ENCODE measurements around the gene KLHL29.

The KLHL29 gene

GRCh38 chr2:23518481-23519333, 133.7 kb downstream of the KLHL29 start:
- DNase-seq, result no peak

GRCh38 chr2:23519334-23519651, 134.3 kb downstream of the KLHL29 start:
- DNase-seq, result no peak

- no peak for DNase-seq
Observed at GRCh38 chr2:23520256-23520655, 135.3 kb downstream of the KLHL29 start.

- no peak for DNase-seq
Observed at GRCh38 chr2:23521060-23521459, 136.1 kb downstream of the KLHL29 start.

GRCh38 chr2:23522726-23523372, 137.9 kb downstream of the KLHL29 start:
- no peak for DNase-seq

DNA sequence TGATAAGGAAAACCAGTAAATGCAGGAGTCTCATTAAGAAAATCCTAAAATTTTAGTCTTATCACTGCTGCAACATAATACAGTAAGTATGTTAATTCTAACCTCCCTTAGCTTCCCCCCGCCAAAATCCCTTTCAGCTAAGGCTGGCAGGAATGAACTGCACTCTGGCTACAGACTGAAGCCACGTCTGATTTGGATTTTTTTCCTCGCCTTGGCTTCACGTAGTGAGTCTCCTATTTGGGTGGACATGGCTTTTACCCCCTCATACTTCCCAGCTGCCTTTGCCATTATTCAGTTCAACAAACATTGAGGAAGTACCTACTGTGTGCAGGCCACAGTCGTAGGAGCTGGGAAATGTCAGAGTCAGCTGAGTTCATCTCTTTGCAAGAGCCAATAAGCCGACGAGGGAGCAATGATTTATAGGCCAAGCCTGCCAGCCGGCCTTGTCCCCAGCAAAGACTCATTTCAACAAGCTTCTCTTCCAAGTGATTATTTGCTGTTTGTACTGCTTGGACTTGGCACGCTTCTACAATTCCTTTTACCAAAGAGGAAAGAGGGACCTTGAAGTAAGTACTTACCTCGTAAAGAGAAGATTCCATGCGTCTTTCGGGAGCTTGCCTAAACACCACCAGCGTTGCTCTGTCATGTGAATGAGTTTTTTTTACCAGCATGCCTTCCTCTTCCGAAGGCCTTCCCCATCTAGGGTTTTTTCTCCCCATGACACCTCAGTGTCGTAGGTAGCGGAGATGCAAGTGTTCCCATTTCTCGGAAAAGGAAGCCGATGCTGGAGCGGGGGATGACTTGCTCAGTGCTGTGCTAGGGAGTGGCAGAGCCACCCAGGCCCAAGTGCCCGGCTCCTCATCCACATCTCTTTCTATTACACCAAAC, 138.6 kb downstream of the KLHL29 start:
- no peak for DNase-seq

- DNase-seq, result peak; percentile 23
Observed at GRCh38 chr2:23524261-23524706, 139.3 kb downstream of the KLHL29 start.

- no peak for DNase-seq
Observed at GRCh38 chr2:23525137-23525765, 140.3 kb downstream of the KLHL29 start.

DNA sequence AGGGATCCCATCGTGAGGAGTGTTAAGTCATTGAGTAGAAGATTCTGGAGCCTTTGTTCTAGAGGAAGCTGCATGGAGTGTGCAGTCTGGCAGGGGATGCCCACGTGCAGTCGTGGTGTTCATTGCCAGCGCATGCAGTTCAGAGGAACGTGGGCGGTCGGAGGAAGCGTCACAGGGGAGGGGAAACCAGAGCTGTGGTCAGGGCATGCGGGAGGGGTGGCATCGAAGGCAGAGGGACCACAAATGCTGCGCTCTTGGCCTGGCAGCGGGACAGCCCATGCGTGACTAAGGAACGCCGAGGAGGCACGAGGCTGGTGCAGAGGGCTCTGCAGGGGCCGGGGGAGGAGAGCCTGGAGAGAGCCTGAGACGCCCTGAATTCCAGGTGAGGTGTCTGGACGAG, 141.1 kb downstream of the KLHL29 start:
- no peak for DNase-seq

GRCh38 chr2:23526835-23527790, 142.1 kb downstream of the KLHL29 start:
- no peak for DNase-seq

GRCh38 chr2:23528171-23528570, 143.2 kb downstream of the KLHL29 start:
- no peak for DNase-seq

DNA sequence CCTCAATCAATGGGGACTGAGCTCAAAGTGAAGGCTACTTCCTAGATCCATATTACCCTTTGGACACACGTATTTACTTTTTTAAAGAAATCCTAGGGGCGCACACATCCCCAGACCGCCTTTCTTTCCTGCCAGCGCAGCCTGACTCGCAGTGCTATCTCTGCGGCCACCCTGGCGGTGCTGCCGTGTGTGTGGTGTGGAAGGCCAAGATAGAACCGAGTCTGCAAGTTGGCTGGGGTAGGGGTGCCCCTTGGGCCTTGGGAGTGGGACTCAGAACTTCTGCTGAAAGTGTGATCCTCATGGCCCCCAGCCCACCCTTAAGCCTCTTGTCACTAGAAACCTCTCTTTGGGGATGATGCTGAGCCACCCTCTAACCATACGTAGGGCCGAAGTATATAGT, 143.7 kb downstream of the KLHL29 start:
- no peak for DNase-seq

DNA sequence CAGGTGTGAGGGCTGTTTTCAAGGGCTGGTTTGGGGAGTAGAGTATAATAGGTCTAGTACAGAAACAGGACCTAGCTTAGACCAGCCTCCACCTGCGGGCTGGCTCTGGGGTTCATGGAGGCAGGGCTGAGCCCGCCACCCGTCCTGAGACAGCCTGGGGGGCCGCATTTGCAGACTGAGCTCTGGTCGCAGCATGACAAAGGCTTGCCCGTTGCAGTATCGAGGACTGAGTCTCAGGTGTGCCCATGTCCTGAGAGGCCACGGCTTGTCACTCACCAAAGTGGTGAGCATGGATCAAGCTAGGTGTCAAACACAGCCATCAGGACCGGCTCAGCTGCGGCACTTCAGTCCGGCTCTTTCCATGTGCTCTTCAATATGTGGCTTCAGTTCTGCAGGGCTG, 144.7 kb downstream of the KLHL29 start:
- no peak for DNase-seq

DNA sequence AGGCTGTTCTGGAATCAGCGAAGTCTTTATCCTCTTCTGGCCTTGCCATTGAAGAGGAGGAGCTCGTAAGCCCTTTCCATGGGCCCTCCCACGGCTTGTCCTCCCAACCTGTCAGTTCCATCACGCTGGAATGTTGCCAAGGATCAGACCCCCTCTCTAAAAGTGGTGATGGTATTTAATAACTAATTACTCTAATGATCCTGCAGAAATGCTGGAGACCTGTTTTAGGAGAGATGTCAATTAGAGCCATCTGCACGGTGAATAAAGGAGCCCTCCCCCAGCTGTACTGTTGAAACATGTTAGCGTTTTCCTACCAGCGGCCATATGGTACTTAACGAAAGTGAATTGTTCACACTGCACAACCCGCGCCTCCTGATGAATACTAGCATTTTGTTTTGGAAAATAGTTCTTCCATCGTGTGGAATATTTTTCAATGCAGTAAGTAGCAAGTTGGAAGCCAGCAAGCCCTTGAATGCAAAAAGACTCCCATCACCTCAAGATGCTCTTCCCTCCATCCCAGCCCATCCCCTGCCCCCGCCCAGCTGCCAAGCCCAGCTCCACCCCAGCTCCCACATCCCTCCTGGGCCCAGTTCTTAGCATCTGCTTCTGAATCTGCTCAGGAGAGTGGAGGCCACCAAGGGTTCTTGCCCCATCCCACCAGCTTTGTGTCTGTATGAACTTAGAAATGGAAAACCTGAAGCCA, 145.4 kb downstream of the KLHL29 start:
- DNase-seq, result peak; percentile 75

- no peak for DNase-seq
Observed at GRCh38 chr2:23530909-23531276, 145.9 kb downstream of the KLHL29 start.

GRCh38 chr2:23531280-23531679, 146.3 kb downstream of the KLHL29 start:
- DNase-seq, result no peak

DNA sequence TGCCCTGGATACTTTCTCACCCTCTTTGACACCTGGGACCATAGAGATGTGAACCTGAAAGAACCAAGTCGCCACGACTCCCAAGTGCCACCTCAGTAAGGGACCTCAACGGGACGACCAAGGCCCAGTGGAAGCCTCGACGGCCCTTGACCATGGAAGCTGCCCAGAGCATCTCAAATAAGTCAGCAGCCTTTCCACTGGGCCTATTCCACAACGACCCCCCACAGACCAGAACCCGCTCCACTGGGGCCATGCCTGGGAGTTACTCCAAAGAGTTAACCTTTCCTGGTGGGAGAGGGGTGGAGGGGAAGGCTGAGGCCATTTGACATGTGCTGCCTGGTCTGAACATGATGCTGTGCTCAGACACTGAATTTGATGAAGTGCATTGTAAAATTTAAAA, 146.9 kb downstream of the KLHL29 start:
- DNase-seq, result no peak

- peak; percentile 96 for DNase-seq
Observed at GRCh38 chr2:23532391-23533337, 147.7 kb downstream of the KLHL29 start.

GRCh38 chr2:23533338-23533695, 148.3 kb downstream of the KLHL29 start:
- peak; percentile 85 for DNase-seq

- DNase-seq, result peak; percentile 79
Observed at GRCh38 chr2:23534771-23535170, 149.8 kb downstream of the KLHL29 start.

All from NCI-H345 (cell line).